Measurements from ENCODE around the gene KNOP1.
"Not testable (repeated sequence)": the region's sequence is repeated elsewhere in the genome, so short reads cannot be mapped to it uniquely, and the experiment has no call there.

KNOP1 gene

GRCh38 chr16:19741354-19741753 lies 23.3 kb upstream of the KNOP1 start:
- DNase-seq, result no peak

GRCh38 chr16:19737306-19738038 lies 19.4 kb upstream of the KNOP1 start:
- DNase-seq, result no peak

GRCh38 chr16:19735074-19735867 lies 17.2 kb upstream of the KNOP1 start:
- DNase-seq, result no peak

GRCh38 chr16:19733551-19733950 lies 15.5 kb upstream of the KNOP1 start:
- no peak for DNase-seq

GRCh38 chr16:19728636-19728965 lies 10.6 kb upstream of the KNOP1 start:
- DNase-seq, result no peak

- DNase-seq, result no peak
Measured at GRCh38 chr16:19722981-19723380, 5.0 kb upstream of the KNOP1 start.

GRCh38 chr16:19722269-19722952 lies 4.4 kb upstream of the KNOP1 start:
- no peak for DNase-seq

GRCh38 chr16:19718624-19718965 lies 568 bp upstream of the KNOP1 start:
- DNase-seq, result no peak

GRCh38 chr16:19717314-19717713 lies 713 bp downstream of the KNOP1 start:
- DNase-seq, result no peak

GRCh38 chr16:19716728-19717127 lies 1.3 kb downstream of the KNOP1 start:
- not testable (repeated sequence) for DNase-seq

GRCh38 chr16:19716183-19716582 lies 1.8 kb downstream of the KNOP1 start:
- DNase-seq, result no peak

GRCh38 chr16:19715566-19715965 lies 2.5 kb downstream of the KNOP1 start:
- no peak for DNase-seq

- no peak for DNase-seq
Measured at GRCh38 chr16:19713697-19714096, 4.3 kb downstream of the KNOP1 start.

GRCh38 chr16:19712418-19713058 lies 5.5 kb downstream of the KNOP1 start:
- DNase-seq, result no peak

GRCh38 chr16:19711643-19712042 lies 6.4 kb downstream of the KNOP1 start:
- DNase-seq, result no peak

- no peak for DNase-seq
Measured at GRCh38 chr16:19710991-19711545, 7.0 kb downstream of the KNOP1 start.

- DNase-seq, result no peak
Measured at GRCh38 chr16:19710191-19710908, 7.7 kb downstream of the KNOP1 start.

- DNase-seq, result no peak
Measured at GRCh38 chr16:19709381-19710136, 8.5 kb downstream of the KNOP1 start.

GRCh38 chr16:19708296-19709205 lies 9.5 kb downstream of the KNOP1 start:
- no peak for DNase-seq

GRCh38 chr16:19707569-19708295 lies 10.3 kb downstream of the KNOP1 start:
- no peak for DNase-seq

All from NCI-H1436 (cell line).